CD4-positive, alpha-beta T cell treated with Interleukin-17A for 4 hours (primary cell): ENCODE measurements around the gene MTUS2.
A peak's percentile ranks its signal among the peaks of the same experiment; 100 is the strongest.

ENCODE experiments used
- DNase-seq: peaks from one replicate; pipeline ENCODE4 v3.0.0-alpha.2; 2020; ENCODE audit warnings: mixed read lengths

The MTUS2 gene

GRCh38 chr13:29038700-29039099, 218.6 kb downstream of the MTUS2 start:
- DNase-seq = no peak

GRCh38 chr13:29039212-29039611, 219.1 kb downstream of the MTUS2 start:
- DNase-seq = no peak

- DNase-seq = no peak
These were observed 226.4 kb downstream of the MTUS2 start for GRCh38 chr13:29046588-29046987.

GRCh38 chr13:29049524-29049923, 229.4 kb downstream of the MTUS2 start:
- DNase-seq = no peak

GRCh38 chr13:29050719-29051118, 230.6 kb downstream of the MTUS2 start:
- no peak for DNase-seq

GRCh38 chr13:29059800-29060199, 239.7 kb downstream of the MTUS2 start:
- no peak for DNase-seq

GRCh38 chr13:29065142-29065541, 245.0 kb downstream of the MTUS2 start:
- DNase-seq = no peak

- no peak for DNase-seq
These were observed 247.3 kb downstream of the MTUS2 start for GRCh38 chr13:29067306-29067945.

GRCh38 chr13:29073755-29074154, 253.6 kb downstream of the MTUS2 start:
- no peak for DNase-seq

GRCh38 chr13:29077051-29077813, 257.1 kb downstream of the MTUS2 start:
- DNase-seq = no peak

- DNase-seq = peak; percentile 26
These were observed 260.9 kb downstream of the MTUS2 start for GRCh38 chr13:29081036-29081435.

GRCh38 chr13:29081697-29082440, 261.7 kb downstream of the MTUS2 start:
- DNase-seq = no peak

- no peak for DNase-seq
These were observed 279.8 kb downstream of the MTUS2 start for GRCh38 chr13:29099781-29100406.

- DNase-seq = no peak
These were observed 280.6 kb downstream of the MTUS2 start for GRCh38 chr13:29100758-29101157.

GRCh38 chr13:29101409-29101808, 281.3 kb downstream of the MTUS2 start:
- no peak for DNase-seq

- DNase-seq = no peak
These were observed 281.8 kb downstream of the MTUS2 start for GRCh38 chr13:29101905-29102304.

GRCh38 chr13:29103065-29103800, 283.1 kb downstream of the MTUS2 start:
- no peak for DNase-seq

- DNase-seq = no peak
These were observed 284.3 kb downstream of the MTUS2 start for GRCh38 chr13:29104461-29104860.

GRCh38 chr13:29105779-29106178, 285.6 kb downstream of the MTUS2 start:
- no peak for DNase-seq

GRCh38 chr13:29106651-29107050, 286.5 kb downstream of the MTUS2 start:
- DNase-seq = no peak

GRCh38 chr13:29108068-29108786, 288.1 kb downstream of the MTUS2 start:
- no peak for DNase-seq

GRCh38 chr13:29109987-29110386, 289.8 kb downstream of the MTUS2 start:
- DNase-seq = no peak
